T-helper 2 cell treated with Interferon-gamma antibody and Interleukin-4, amounts not matched to agents 5 μg/mL and 100 μg/mL, for 36 hours (primary cell): ENCODE results near the gene RSBN1L.
A peak's percentile ranks its signal among the peaks of the same experiment; 100 is the strongest.

ENCODE experiments used
- DNase-seq: peaks from one replicate; pipeline ENCODE4 v3.0.0; 2021; ENCODE audit warnings: low spot score
- H3K27ac Mint-ChIP-seq: one replicate; pipeline ENCODE4 v1.8.0; 2021; ENCODE audit warnings: mild to moderate bottlenecking, mixed read lengths
- H3K27me3 Mint-ChIP-seq: one replicate; pipeline ENCODE4 v1.8.0; 2021; ENCODE audit warnings: low read depth, mixed read lengths
- H3K36me3 Mint-ChIP-seq: one replicate; pipeline ENCODE4 v1.8.0; 2021; ENCODE audit warnings: low read depth, mixed read lengths
- H3K4me1 Mint-ChIP-seq: one replicate; pipeline ENCODE4 v1.8.0; 2021; ENCODE audit warnings: low read depth, mixed read lengths
- H3K4me3 Mint-ChIP-seq: one replicate; pipeline ENCODE4 v1.8.0; 2022; ENCODE audit warnings: mild to moderate bottlenecking, moderate library complexity, mixed read lengths
- H3K9me3 Mint-ChIP-seq: one replicate; pipeline ENCODE4 v1.8.0; 2021; ENCODE audit warnings: mixed read lengths

Gene RSBN1L

GRCh38 chr7:77800158-77800557, 103.9 kb downstream of the RSBN1L start:
- Mint-ChIP-seq H3K4me1 (peaks cover 66% of the 10 kb centered on the region), H3K36me3 (peaks cover 60% of the 10 kb centered on the region), H3K27ac (peak overlapping the region; percentile 96), H3K27me3 (no peaks in the 10 kb centered on the region), H3K9me3 (peaks cover 16% of the 10 kb centered on the region), H3K4me3 (peak overlapping the region; percentile 98)
- no peak for DNase-seq

DNA sequence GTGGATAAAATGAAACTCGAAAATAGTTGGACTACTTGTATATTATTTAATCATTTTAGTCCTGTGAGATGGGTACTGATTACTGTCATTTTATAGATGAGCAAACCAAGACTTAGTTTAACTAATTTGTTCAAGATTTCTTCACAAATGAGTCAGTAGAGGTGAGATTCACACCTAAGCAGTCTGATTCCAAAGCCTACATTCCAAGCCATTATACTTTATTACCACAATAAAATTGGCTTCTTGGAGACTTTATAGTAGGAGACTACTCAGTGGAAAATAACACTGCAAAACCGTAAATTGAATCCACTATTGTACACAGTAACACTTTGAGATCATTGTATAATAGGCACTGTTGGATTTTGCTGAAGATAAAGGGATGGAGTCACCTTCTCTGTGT, 104.5 kb downstream of the RSBN1L start:
- Mint-ChIP-seq H3K27me3 (no peaks in the 10 kb centered on the region), H3K4me1 (peaks cover 65% of the 10 kb centered on the region), H3K27ac (no peak overlapping the region)

DNA sequence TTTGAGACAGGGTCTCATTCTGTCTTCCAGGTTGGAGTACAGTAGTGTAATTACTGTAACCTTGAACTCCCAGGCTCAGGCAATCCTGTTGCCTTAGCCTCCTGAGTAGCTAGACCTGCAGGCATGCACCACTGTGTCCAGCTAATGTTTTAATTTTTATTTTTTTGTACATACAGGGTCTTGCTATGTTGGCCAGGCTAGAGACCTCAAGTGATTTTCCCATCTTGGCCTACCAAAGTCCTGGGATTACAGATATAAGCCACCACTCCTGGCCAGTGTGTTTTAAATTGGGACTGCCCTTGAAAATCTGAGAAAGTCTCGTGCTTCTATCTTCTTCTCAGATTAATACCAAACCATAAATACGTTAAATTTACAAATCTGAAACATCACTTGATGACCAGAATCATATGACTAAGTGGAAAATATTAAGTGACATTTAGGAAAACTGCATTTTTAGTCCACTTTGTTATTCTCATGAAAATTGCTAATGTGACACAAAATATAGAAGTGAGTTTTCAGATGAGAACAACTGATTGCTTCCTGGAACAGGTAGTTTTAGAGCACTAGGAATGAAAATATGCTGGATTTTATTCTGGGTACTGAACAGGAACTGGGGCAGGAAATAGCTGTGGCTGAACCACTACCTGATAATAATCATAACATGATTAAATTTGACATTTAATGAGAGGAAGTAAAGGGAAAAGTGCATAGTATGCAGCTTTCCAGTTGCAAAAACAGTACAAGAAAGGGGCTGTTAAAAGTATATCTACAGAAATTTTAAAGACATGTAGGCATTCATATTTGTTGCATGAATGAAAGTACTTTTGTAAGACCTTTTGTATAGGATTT, 106.5 kb downstream of the RSBN1L start:
- Mint-ChIP-seq H3K36me3 (peaks cover 76% of the 10 kb centered on the region), H3K4me1 (peaks cover 49% of the 10 kb centered on the region)
- no peak for DNase-seq

More for the DNA sequence above, 104.5 kb downstream of the RSBN1L start:
- DNase-seq = no peak
- Mint-ChIP-seq H3K9me3 (peaks cover 21% of the 10 kb centered on the region), H3K4me3 (peak overlapping the region; percentile 98), H3K36me3 (peaks cover 66% of the 10 kb centered on the region)

GRCh38 chr7:77806425-77806824, 110.2 kb downstream of the RSBN1L start:
- H3K27me3 Mint-ChIP-seq = no peaks in the 10 kb centered on the region
- no peak overlapping the region for H3K27ac Mint-ChIP-seq
- H3K36me3 Mint-ChIP-seq = peaks cover 72% of the 10 kb centered on the region
- peaks cover 36% of the 10 kb centered on the region for H3K4me1 Mint-ChIP-seq
- H3K9me3 Mint-ChIP-seq = peaks cover 57% of the 10 kb centered on the region
- H3K4me3 Mint-ChIP-seq = no peak overlapping the region
- no peak for DNase-seq

More for the DNA sequence above, 106.5 kb downstream of the RSBN1L start:
- no peaks in the 10 kb centered on the region for H3K27me3 Mint-ChIP-seq
- peak overlapping the region; percentile 98 for H3K4me3 Mint-ChIP-seq
- H3K9me3 Mint-ChIP-seq = peaks cover 40% of the 10 kb centered on the region
- H3K27ac Mint-ChIP-seq = peak overlapping the region; percentile 85

GRCh38 chr7:77808517-77808916, 112.3 kb downstream of the RSBN1L start:
- H3K36me3 Mint-ChIP-seq = peaks cover 68% of the 10 kb centered on the region

GRCh38 chr7:77811516-77812289, 115.4 kb downstream of the RSBN1L start:
- DNase-seq = no peak
- H3K4me1 Mint-ChIP-seq = peaks cover 22% of the 10 kb centered on the region
- peaks cover 42% of the 10 kb centered on the region for H3K9me3 Mint-ChIP-seq
- peaks cover 56% of the 10 kb centered on the region for H3K36me3 Mint-ChIP-seq
- H3K27me3 Mint-ChIP-seq = no peaks in the 10 kb centered on the region
- no peak overlapping the region for H3K4me3 Mint-ChIP-seq
- H3K27ac Mint-ChIP-seq = no peak overlapping the region

More at GRCh38 chr7:77808517-77808916, 112.3 kb downstream of the RSBN1L start:
- Mint-ChIP-seq H3K27me3 (no peaks in the 10 kb centered on the region), H3K27ac (no peak overlapping the region), H3K4me3 (no peak overlapping the region), H3K4me1 (peaks cover 31% of the 10 kb centered on the region), H3K9me3 (peaks cover 54% of the 10 kb centered on the region)
- DNase-seq = no peak

DNA sequence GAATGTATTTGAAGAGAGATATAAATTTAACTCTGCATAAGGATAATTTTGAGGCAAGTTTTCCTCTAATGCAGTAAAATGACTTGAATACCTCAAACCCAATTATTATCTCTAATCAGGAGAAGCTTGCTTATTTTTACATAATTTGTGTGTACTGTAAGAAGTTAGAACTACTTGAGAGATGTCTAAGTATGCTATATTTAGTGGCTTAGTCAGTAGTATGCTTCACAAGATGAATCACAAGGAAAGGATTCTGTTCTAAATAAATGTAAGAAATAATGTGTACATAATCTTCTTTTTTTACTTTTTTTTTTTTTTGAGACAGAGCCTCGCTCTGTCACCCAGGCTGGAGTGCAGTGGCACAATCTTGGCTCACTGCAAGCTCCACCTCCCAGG, 116.0 kb downstream of the RSBN1L start:
- Mint-ChIP-seq H3K9me3 (peaks cover 42% of the 10 kb centered on the region), H3K4me1 (peaks cover 22% of the 10 kb centered on the region), H3K27ac (no peak overlapping the region), H3K4me3 (no peak overlapping the region), H3K36me3 (peaks cover 56% of the 10 kb centered on the region), H3K27me3 (no peaks in the 10 kb centered on the region)
- no peak for DNase-seq

GRCh38 chr7:77813180-77813579, 116.9 kb downstream of the RSBN1L start:
- H3K4me3 Mint-ChIP-seq = no peak overlapping the region
- H3K36me3 Mint-ChIP-seq = peaks cover 57% of the 10 kb centered on the region
- no peak overlapping the region for H3K27ac Mint-ChIP-seq

GRCh38 chr7:77819021-77819420, 122.8 kb downstream of the RSBN1L start:
- H3K9me3 Mint-ChIP-seq = peaks cover 76% of the 10 kb centered on the region
- peaks cover 17% of the 10 kb centered on the region for H3K4me1 Mint-ChIP-seq

More at GRCh38 chr7:77813180-77813579, 116.9 kb downstream of the RSBN1L start:
- no peak for DNase-seq
- H3K27me3 Mint-ChIP-seq = no peaks in the 10 kb centered on the region
- peaks cover 22% of the 10 kb centered on the region for H3K4me1 Mint-ChIP-seq
- H3K9me3 Mint-ChIP-seq = peaks cover 40% of the 10 kb centered on the region

GRCh38 chr7:77820967-77821366, 124.7 kb downstream of the RSBN1L start:
- Mint-ChIP-seq H3K27me3 (no peaks in the 10 kb centered on the region), H3K4me1 (peaks cover 15% of the 10 kb centered on the region), H3K9me3 (peaks cover 80% of the 10 kb centered on the region), H3K4me3 (no peak overlapping the region), H3K36me3 (peaks cover 87% of the 10 kb centered on the region), H3K27ac (no peak overlapping the region)
- DNase-seq = no peak

More at GRCh38 chr7:77819021-77819420, 122.8 kb downstream of the RSBN1L start:
- peaks cover 85% of the 10 kb centered on the region for H3K36me3 Mint-ChIP-seq
- no peak for DNase-seq
- H3K4me3 Mint-ChIP-seq = no peak overlapping the region
- no peak overlapping the region for H3K27ac Mint-ChIP-seq
- no peaks in the 10 kb centered on the region for H3K27me3 Mint-ChIP-seq

- no peaks in the 10 kb centered on the region for H3K27me3 Mint-ChIP-seq
- H3K4me3 Mint-ChIP-seq = no peak overlapping the region
- no peak for DNase-seq
- peaks cover 83% of the 10 kb centered on the region for H3K36me3 Mint-ChIP-seq
- no peak overlapping the region for H3K27ac Mint-ChIP-seq
- H3K9me3 Mint-ChIP-seq = peaks cover 77% of the 10 kb centered on the region
- peaks cover 24% of the 10 kb centered on the region for H3K4me1 Mint-ChIP-seq
Measured at GRCh38 chr7:77822269-77822668, 126.0 kb downstream of the RSBN1L start.

DNA sequence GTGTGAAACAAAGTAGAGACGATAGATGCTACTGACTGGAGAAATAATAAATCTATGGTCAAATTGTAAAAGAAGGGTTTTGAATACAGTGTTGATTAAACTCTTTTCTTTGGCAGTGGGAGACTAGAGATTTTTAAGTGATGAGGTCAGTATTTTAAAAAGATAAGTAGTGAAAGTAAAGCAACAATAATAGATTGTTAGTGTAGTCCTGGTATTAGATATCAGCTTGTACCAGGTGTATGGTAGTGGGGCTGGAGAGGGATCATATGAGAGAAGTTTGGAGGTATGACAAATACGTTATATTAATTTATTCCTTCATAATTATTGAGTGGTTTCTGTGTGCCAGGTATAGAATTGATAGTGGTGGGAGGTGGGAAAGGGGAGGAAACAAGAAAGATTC, 127.5 kb downstream of the RSBN1L start:
- peaks cover 64% of the 10 kb centered on the region for H3K9me3 Mint-ChIP-seq
- DNase-seq = no peak
- H3K27me3 Mint-ChIP-seq = no peaks in the 10 kb centered on the region
- peaks cover 68% of the 10 kb centered on the region for H3K36me3 Mint-ChIP-seq
- H3K27ac Mint-ChIP-seq = peak overlapping the region; percentile 11
- H3K4me3 Mint-ChIP-seq = no peak overlapping the region
- peaks cover 30% of the 10 kb centered on the region for H3K4me1 Mint-ChIP-seq

DNA sequence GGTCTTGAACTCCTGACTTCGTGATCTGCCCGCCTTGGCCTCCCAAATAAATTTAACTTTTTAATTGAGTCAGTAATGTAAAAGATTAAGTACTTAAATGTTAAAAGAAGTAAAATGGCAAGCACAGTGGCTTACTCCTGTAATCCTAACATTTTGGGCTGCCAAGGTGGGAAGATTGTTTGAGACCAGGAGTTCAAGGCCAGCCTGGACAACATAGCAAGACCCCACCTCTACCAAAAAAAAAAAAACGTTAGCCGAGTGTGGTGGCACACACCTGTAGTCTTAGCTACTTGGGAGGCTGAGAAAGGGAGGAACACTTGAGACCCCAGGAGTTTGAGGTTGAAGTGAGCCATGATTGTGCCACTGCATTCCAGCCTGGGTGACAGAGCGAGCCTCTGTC, 128.4 kb downstream of the RSBN1L start:
- no peak overlapping the region for H3K27ac Mint-ChIP-seq
- peaks cover 60% of the 10 kb centered on the region for H3K36me3 Mint-ChIP-seq
- no peaks in the 10 kb centered on the region for H3K27me3 Mint-ChIP-seq
- no peak for DNase-seq
- H3K4me1 Mint-ChIP-seq = peaks cover 30% of the 10 kb centered on the region
- peaks cover 55% of the 10 kb centered on the region for H3K9me3 Mint-ChIP-seq
- H3K4me3 Mint-ChIP-seq = no peak overlapping the region

GRCh38 chr7:77825131-77825530, 128.9 kb downstream of the RSBN1L start:
- H3K9me3 Mint-ChIP-seq = peaks cover 51% of the 10 kb centered on the region
- no peak for DNase-seq

More at GRCh38 chr7:77825131-77825530, 128.9 kb downstream of the RSBN1L start:
- Mint-ChIP-seq H3K27me3 (no peaks in the 10 kb centered on the region), H3K27ac (no peak overlapping the region), H3K4me3 (no peak overlapping the region), H3K4me1 (peaks cover 33% of the 10 kb centered on the region), H3K36me3 (peaks cover 58% of the 10 kb centered on the region)
